Measurements from ENCODE around the gene RFX4.

The RFX4 gene

GRCh38 chr12:106743270-106743988 is 160.6 kb downstream of the RFX4 start:
- Histone ChIP-seq H3K27ac (replicated peaks) (no peak overlapping the region), H3K27me3 (ENCODE audit: insufficient read depth, poor library complexity, severe bottlenecking) (peaks cover 13% of the 10 kb centered on the region), H3K4me3 (replicated peaks; ENCODE audit: insufficient read depth, low read length) (no peak overlapping the region)
- no peak for TF ChIP-seq POLR2AphosphoS5 (IDR thresholded peaks at IDR 0.05; ENCODE audit: low read depth)
- TF ChIP-seq SPI1 (IDR thresholded peaks at IDR 0.05; ENCODE audit: borderline replicate concordance, low read depth), result no peak
- TF ChIP-seq CTCF (IDR thresholded peaks at IDR 0.05; ENCODE audit: insufficient read depth, low read length), result no peak
- TF ChIP-seq REST (IDR thresholded peaks at IDR 0.05; ENCODE audit: insufficient replicate concordance, low read depth), result no peak
- TF ChIP-seq GABPA (IDR thresholded peaks at IDR 0.05; ENCODE audit: low read depth), result no peak
- DNase-seq (ENCODE audit: low read depth in 1 of 2, low spot score in 1 of 2), result no peak

GRCh38 chr12:106744600-106744999 is 161.8 kb downstream of the RFX4 start:
- DNase-seq (ENCODE audit: low read depth in 1 of 2, low spot score in 1 of 2), result no peak

More at GRCh38 chr12:106744600-106744999, 161.8 kb downstream of the RFX4 start:
- Histone ChIP-seq H3K27me3 (ENCODE audit: insufficient read depth, poor library complexity, severe bottlenecking) (peaks cover 11% of the 10 kb centered on the region), H3K4me3 (replicated peaks; ENCODE audit: insufficient read depth, low read length) (no peak overlapping the region), H3K27ac (replicated peaks) (no peak overlapping the region)
- TF ChIP-seq POLR2AphosphoS5 (IDR thresholded peaks at IDR 0.05; ENCODE audit: low read depth) (no peak), SPI1 (IDR thresholded peaks at IDR 0.05; ENCODE audit: borderline replicate concordance, low read depth) (no peak), GABPA (IDR thresholded peaks at IDR 0.05; ENCODE audit: low read depth) (no peak), CTCF (IDR thresholded peaks at IDR 0.05; ENCODE audit: insufficient read depth, low read length) (no peak), REST (IDR thresholded peaks at IDR 0.05; ENCODE audit: insufficient replicate concordance, low read depth) (no peak)

Data from HL-60 (cell line).